ENCODE measurements around the gene UBQLN4.
A peak's percentile ranks its signal among the peaks of the same experiment; 100 is the strongest.
"Not testable (repeated sequence)": the region's sequence is repeated elsewhere in the genome, so short reads cannot be mapped to it uniquely, and the experiment has no call there.

The UBQLN4 gene

DNA sequence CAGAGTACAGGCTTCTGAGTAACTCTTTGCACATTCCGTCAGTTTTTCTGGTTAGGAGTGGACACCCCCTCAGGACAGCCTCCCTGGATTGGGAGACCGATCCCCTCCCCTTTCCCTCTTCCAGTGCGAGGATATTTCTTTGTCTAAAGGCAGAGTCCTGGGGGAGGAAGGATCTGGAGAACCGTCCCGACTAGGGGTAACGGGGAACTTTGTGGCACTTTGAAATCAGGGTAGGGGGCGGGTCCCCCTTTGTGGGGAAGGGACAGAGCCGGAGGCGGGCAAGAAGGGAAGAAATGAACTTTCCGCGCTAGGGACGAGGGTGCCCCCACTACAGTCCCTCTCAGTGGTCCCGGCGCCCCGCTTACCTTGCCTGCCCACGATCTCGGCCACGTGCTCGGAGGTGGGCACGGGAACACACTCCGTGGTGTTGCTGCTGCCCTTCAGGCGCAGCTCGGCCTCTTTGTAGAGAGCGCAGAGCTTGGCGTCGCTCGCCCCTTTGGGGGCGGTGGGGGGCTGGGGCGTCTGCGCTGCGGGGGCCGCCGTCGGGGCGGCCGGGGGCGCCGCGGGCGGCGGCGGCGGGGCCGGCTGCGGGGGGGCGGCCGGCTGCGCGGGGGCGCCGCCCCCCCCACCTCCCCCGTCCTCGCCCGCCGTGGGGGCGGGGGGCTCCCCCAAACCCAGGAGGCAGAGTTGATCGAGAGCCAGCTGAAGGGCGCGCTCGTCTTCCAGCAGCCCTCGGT is 27.8 kb upstream of the UBQLN4 start:
- peak; percentile 55 for DNase-seq (ENCODE audit: low spot score)

GRCh38 chr1:156080863-156081179 is 27.2 kb upstream of the UBQLN4 start:
- DNase-seq (ENCODE audit: low spot score), result peak; percentile 52

DNA sequence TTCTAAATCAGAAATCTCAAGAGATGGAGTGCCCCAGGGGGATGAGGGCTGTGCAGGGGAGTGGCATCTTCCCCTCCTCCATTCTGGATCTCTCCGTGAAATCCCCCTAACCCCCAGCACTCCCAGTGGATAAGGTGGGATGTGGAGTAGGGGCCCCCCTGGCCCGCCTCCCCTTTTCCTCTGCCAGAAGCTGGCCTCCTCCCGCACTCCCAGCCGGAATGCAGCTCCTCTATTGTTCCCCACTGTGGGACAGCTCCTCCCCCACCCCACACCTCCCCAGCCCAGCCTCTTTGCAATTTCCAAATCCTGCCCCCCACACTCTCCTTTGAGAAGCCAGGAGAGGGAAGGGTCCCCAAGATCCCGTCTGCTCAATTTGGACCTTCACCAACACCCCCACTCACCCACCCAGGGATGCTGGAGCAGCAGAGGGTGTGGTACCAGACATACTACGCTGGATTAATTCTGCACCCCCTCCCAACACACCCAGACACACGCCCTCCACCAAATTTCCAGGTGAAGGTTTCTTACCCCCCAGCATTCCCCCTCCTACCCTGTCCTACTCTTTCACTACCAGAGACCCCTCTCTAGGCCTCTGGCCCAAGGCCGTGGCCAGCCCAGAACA is 26.8 kb upstream of the UBQLN4 start:
- peak; percentile 66 for DNase-seq (ENCODE audit: low spot score)

DNA sequence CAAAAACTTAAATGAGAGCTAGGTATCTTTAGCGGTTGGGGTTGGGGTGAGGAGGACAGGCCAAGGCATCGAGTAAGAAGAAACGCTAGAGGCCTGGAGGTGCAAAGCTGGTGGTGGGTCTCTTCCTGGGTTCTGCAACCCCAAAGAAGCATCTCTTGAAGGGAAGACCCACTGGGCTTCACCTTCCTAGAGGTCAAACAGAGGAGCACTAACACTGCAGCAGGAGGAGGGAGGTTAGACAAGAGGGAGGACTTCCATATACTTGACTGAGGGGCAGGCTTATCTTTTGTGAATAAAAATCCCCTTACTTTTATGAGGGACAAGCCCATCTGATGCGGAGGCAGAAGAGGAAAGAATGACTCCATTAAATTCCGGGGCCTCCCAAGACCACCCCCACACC is 26.2 kb upstream of the UBQLN4 start:
- DNase-seq (ENCODE audit: low spot score), result no peak

DNA sequence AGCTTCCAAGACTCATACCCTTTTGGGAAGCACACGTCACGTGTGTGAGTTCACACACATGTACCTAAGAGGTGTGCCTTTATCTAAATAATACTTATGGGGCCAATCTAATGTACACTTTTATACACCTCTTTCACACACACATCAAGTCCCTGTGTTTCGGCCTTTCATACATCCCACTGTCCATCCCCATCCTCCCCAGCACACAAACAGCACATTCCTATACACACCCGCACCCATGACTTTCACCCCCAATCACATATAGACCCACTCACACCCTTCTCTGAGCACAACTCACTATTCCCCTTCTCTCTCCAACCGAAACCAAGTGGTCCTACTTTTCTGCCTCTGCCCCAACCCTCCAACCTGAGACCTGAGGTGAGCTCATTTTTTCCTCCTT is 25.1 kb upstream of the UBQLN4 start:
- DNase-seq (ENCODE audit: low spot score), result no peak

DNA sequence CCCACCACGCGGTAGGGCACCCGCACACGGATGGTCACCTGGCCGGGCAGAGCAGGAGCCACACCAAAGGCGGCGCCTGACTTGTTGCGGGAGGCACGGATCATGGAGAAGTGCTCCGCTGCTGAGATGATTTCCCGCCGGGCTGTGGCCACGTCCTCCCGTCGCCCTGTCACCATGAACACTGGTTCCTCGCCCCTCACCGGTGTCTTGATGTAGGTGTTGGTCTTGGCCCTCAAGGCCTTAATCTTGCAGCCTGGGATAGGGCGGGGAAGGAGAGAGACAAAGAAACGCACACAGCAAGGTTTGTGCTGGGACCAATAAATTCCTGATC is 23.8 kb upstream of the UBQLN4 start:
- no peak for DNase-seq (ENCODE audit: low spot score)

GRCh38 chr1:156076609-156077429 is 23.2 kb upstream of the UBQLN4 start:
- no peak for DNase-seq (ENCODE audit: low spot score)

GRCh38 chr1:156075775-156076204 is 22.2 kb upstream of the UBQLN4 start:
- no peak for DNase-seq (ENCODE audit: low spot score)

DNA sequence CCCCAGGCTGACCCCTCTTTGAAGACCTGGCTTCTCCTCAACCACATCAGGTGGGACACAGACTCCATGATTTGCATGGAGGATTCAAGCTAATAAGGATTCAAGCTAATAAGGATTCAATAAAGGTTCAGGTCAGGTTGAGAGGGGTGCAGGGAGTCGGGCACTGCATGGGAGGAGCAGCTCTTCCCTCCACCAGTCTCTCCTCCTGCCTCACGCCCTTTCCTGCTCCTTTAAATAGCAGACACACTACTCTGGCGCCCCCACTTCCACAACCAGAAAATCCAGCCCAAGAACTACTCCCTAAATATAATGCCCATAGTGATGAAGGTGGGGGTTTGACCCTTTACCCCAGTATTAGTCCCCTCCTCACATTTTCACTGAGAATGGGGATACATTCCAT is 21.6 kb upstream of the UBQLN4 start:
- no peak for DNase-seq (ENCODE audit: low spot score)

DNA sequence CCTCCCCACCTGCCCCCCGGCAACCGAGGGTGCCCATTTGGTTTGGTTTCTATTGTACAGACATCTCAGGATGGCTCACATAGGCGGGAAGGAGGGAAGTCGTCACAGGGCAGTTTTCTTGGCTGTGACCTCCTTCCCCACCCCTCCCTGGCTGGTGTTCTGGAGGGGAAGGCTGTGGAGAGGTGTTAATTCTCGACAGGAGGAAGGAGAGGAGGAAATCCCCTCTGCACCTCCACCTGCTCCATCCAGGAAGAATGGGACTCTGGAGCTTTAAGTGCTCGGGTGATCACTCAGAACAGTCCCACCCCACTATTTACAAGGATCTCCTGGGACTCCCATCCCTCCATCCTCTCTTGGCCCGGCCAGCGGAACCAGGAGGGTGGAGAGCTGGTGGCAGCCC is 21.1 kb upstream of the UBQLN4 start:
- peak; percentile 58 for DNase-seq (ENCODE audit: low spot score)

GRCh38 chr1:156073740-156074139 is 20.1 kb upstream of the UBQLN4 start:
- peak; percentile 83 for DNase-seq (ENCODE audit: low spot score)

- no peak for DNase-seq (ENCODE audit: low spot score)
These were observed 19.6 kb upstream of the UBQLN4 start for GRCh38 chr1:156073110-156073687.

DNA sequence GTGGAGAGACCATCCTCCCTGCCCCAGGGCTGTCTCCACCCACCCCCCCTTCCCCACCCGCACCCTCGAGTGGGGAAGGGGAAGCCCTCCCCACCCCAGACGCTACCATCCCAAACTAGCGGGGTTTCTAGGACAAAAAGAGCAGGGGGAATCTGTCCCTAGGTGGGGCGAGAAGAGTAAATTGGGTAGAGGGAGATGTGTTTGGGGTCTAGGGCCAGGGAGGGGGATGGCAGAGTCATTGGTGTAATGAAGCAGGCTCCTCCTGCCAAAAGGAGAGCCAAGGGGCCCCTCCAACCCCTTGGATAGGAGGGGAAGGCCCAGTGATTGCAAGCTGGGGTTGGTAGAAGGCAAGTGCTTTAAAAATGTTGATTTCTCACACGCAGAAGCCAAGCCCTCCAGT is 18.7 kb upstream of the UBQLN4 start:
- DNase-seq (ENCODE audit: low spot score), result no peak

DNA sequence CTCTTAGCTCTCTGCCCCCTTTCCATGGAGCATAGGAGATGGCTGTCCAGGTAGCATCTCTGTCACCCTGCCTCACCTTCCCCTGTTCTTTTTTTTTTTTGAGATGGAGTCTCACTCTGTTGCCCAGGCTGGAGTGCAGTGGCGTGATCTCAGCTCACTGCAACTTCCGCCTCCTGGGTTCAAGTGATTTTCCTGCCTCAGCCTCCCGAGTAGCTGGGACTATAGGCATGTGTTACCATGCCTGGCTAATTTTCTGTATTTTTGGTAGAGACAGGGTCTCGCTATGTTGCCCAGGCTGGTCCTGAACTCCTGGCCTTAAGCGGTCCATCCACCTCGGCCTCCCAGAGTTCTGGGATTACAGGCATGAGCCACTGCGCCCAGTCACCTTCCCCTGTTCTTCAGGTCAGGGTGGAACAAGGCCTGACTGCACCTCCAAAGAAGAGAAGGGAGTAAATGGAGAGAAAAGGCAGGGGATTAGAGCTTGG is 17.8 kb upstream of the UBQLN4 start:
- DNase-seq (ENCODE audit: low spot score), result not testable (repeated sequence)

DNA sequence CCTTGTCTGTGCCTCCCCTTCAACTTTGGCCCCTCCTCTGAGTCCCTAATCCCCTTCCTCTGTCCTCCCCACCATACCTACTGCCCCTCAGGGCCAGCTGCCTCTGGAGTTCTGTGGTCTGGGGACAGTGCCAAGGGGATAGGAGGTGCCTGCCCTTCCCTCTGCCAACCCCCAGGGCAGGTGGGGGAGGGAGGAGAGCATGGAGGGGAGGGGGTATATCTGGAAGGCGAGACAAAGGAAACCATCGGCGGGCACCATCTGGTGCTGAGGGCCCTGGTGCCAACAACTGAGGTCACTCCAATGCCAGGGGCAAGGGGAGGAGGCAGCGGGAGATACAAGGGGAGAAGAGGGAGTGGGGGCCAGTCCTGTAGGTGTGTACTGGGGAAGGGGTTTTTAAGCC is 16.9 kb upstream of the UBQLN4 start:
- DNase-seq (ENCODE audit: low spot score), result peak; percentile 81

- no peak for DNase-seq (ENCODE audit: low spot score)
These were observed 16.2 kb upstream of the UBQLN4 start for GRCh38 chr1:156069490-156070455.

DNA sequence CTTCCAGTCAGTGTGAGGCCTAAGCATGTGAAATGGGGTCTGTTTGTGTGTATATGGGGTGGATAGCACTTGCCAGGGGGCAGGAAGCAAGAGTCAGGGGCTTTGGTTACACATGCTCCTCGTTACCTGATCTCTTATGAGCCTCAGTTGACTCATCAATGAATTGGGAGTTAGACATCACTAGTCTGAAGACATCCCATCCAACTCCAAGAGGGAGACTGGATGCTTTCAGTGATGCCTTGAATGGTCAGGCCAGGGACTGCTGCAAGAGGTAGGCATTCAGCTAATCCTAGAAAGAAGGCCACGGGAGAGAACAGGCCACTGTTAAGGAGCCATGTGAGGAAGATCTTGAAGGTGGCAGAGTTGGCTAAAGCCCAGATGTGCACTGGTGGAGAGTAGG is 13.7 kb upstream of the UBQLN4 start:
- no peak for DNase-seq (ENCODE audit: low spot score)

DNA sequence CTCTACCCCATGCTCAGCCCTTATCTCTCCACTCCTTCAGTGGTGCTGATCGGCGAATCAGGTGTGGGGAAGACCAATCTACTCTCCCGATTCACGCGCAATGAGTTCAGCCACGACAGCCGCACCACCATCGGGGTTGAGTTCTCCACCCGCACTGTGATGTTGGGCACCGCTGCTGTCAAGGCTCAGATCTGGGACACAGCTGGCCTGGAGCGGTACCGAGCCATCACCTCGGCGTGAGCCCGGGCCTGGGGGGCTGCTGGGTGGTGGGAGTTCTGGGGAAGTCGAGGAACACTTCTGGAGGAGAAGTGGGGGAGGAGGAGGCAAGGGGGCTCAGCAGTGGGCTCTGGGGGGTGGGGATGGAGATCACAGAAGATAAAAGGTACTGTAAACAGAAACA is 12.3 kb upstream of the UBQLN4 start:
- DNase-seq (ENCODE audit: low spot score), result no peak

DNA sequence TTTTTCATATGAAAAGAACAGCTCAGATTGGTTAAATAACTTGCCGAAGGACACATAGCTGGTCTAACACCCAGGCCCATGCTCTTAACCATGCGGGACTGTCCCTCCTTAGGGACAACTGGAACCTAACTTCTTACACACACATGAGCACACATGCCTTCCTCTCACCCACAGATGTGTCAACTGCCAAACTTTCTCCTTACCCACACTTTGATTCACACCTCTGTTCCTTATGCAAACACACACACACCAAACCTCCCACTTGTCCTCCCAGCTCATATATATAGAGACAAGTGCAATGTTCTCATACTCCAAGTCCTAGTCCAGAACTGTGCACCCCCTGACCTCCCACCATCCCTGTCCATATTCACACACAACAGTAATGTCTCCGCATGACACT is 11.6 kb upstream of the UBQLN4 start:
- no peak for DNase-seq (ENCODE audit: low spot score)

DNA sequence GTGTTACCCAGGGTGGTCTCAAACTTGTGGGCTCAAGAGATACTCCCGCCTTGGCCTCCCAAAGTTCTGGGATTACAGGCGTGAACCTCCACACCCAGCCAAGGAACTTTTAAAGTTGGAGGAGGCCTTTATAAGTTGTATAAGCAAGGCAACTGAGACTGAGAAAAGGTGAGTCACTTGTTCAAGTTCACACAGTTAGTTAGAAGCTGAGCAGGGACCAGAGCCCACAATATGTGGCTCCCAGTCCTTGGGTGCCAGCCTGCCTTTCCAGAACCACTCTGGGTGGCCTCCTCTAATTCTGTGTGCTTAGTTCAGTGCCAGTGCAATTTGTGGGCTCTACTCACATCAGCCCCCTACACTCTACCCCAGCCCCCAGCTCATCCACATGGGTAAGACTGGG is 11.0 kb upstream of the UBQLN4 start:
- DNase-seq (ENCODE audit: low spot score), result no peak

DNA sequence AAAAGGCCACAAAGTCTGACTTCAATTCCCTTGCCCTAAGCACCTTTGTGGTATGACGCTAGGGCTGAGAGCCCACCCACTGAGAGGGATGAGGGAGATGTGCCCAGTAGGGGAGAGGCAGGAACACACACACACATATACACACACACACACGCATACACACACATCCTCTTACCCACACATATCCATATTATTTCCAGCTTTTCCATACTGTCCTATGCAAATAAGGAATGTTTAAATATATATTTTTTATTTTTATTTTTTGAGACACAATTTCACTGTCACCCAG is 10.3 kb upstream of the UBQLN4 start:
- DNase-seq (ENCODE audit: low spot score), result no peak

GRCh38 chr1:156062189-156062588 is 8.6 kb upstream of the UBQLN4 start:
- no peak for DNase-seq (ENCODE audit: low spot score)
